Keratinocyte (primary cell): Measurements from ENCODE around the gene METTL22. TPM values are rescaled to one million over a fixed set of nuclear protein-coding genes. Genes with fewer than 3 reads are reported as not detected.

ENCODE experiments used
- DNase-seq: peaks from one replicate; pipeline ENCODE4 v3.0.0-alpha.2; 2011; ENCODE audit warnings: low read depth, missing footprints, low spot score
- FAIRE-seq: peaks from 2 replicates; lab custom pipeline; 2011; peaks lifted over from hg19 to GRCh38; lab: Jason Lieb, UNC
- H2AFZ ChIP-seq: 2 replicates; pipeline ENCODE4 v1.6.0; 2012; ENCODE audit warnings: low read length, control low read depth, inconsistent platforms; ENCODE audit not compliant: control insufficient read depth
- H3K27ac ChIP-seq: 2 replicates; pipeline ENCODE4 v1.5.1; 2011; ENCODE audit warnings: low read length; ENCODE audit not compliant: control insufficient read depth, insufficient read depth
- H3K27me3 ChIP-seq: 3 replicates; pipeline ENCODE4 v1.6.0; 2011; ENCODE audit warnings: low read length; ENCODE audit not compliant: control insufficient read depth, insufficient read depth; ENCODE audit errors: extremely low read depth
- H3K36me3 ChIP-seq, 2 experiments: 2 replicates in 1 of 2; 3 replicates in 1 of 2; pipeline ENCODE4 v1.5.1; 2011; ENCODE audit warnings: low read length in 2 of 2, mild to moderate bottlenecking in 1 of 2; ENCODE audit not compliant: control insufficient read depth in 2 of 2, insufficient read depth in 2 of 2; ENCODE audit errors: extremely low read depth in 1 of 2
- H3K4me1 ChIP-seq: 3 replicates; pipeline ENCODE4 v1.5.1; 2011; ENCODE audit warnings: low read length; ENCODE audit not compliant: control insufficient read depth, insufficient read depth; ENCODE audit errors: extremely low read depth
- H3K4me2 ChIP-seq: 3 replicates; pipeline ENCODE4 v1.6.0; 2011; ENCODE audit warnings: low read depth, low read length; ENCODE audit not compliant: control insufficient read depth, insufficient read depth; ENCODE audit errors: extremely low read depth
- H3K4me3 ChIP-seq, 3 experiments: fragments of 200-600 bp in 1 of 3; sonication (generic) in 1 of 3; 2 replicates in 2 of 3; 3 replicates in 1 of 3; pipeline ENCODE4 v1.5.1; 2011 to 2016; ENCODE audit warnings: low read length in 3 of 3, mild to moderate bottlenecking in 3 of 3, control low read depth in 2 of 3, inconsistent platforms in 1 of 3, low read depth in 1 of 3, mixed read lengths in 1 of 3, mixed run types in 1 of 3, moderate library complexity in 1 of 3; ENCODE audit not compliant: control insufficient read depth in 2 of 3, insufficient read depth in 2 of 3; ENCODE audit errors: extremely low read depth in 1 of 3
- H3K79me2 ChIP-seq: 2 replicates; pipeline ENCODE4 v1.6.0; 2012; ENCODE audit warnings: low read length; ENCODE audit not compliant: control insufficient read depth, insufficient read depth
- H3K9ac ChIP-seq: 3 replicates; pipeline ENCODE4 v1.6.0; 2011; ENCODE audit warnings: low read length; ENCODE audit not compliant: control insufficient read depth, insufficient read depth; ENCODE audit errors: extremely low read depth
- H3K9me1 ChIP-seq: 3 replicates; pipeline ENCODE4 v1.6.0; 2011; ENCODE audit warnings: low read length; ENCODE audit not compliant: control insufficient read depth, insufficient read depth; ENCODE audit errors: extremely low read depth
- H3K9me3 ChIP-seq: 2 replicates; pipeline ENCODE4 v1.5.1; 2012; ENCODE audit warnings: low read depth, low read length; ENCODE audit not compliant: control insufficient read depth
- H4K20me1 ChIP-seq: 3 replicates; pipeline ENCODE4 v1.6.0; 2011; ENCODE audit warnings: low read length; ENCODE audit not compliant: control insufficient read depth, insufficient read depth; ENCODE audit errors: extremely low read depth
- EZH2 ChIP-seq: IDR thresholded peaks from one replicate; pipeline ENCODE4 v1.6.1; 2012; ENCODE audit warnings: inconsistent platforms, mild to moderate bottlenecking, low read length, moderate library complexity
- dilution Hi-C: fragments of 300-500 bp; cut with MboI; formaldehyde crosslinking; loops from one replicate; pipeline ENCODE4 v1.7.0; 2020; ENCODE audit warnings: low sequenced_read_pairs; ENCODE audit not compliant: extremely low pct_ligation_motif_present
- polyA plus RNA-seq, 5 experiments: library from polyadenylated mRNA; depleted of rRNA in 3 of 5; stranded (reverse) in 3 of 5; stranded (forward) in 1 of 5; unstranded in 1 of 5; fragments of >200 nt; gene quantifications; 1 replicate in 1 of 5; 2 replicates in 3 of 5; 3 replicates in 1 of 5; pipeline versions ENCODE4 v1.2.1 to v1.2.3, GENCODE V29; 2011 to 2012; ENCODE audit warnings: missing spikeins in 2 of 5, low read depth in 1 of 5, low replicate concordance in 1 of 5
- TF ChIP-seq, protein P1 (sequence below), 3 experiments: IDR thresholded peaks in 1 of 3; conservative IDR thresholded peaks in 1 of 3; optimal IDR thresholded peaks in 1 of 3; 2 replicates in 2 of 3; 3 replicates in 1 of 3; pipeline versions ENCODE3 to v1.5.1; 2011; ENCODE audit warnings: low read length in 3 of 3, mild to moderate bottlenecking in 3 of 3, moderate library complexity in 2 of 3, control low read depth in 1 of 3, inconsistent platforms in 1 of 3; ENCODE audit not compliant: insufficient read depth in 2 of 3; ENCODE audit errors: extremely low read depth in 1 of 3

Gene METTL22
- polyA plus RNA-seq, 1 donor (not counting 4 experiments of a cell fraction or from before 2014, with no cell fraction given), result 31.1 TPM

DNA sequence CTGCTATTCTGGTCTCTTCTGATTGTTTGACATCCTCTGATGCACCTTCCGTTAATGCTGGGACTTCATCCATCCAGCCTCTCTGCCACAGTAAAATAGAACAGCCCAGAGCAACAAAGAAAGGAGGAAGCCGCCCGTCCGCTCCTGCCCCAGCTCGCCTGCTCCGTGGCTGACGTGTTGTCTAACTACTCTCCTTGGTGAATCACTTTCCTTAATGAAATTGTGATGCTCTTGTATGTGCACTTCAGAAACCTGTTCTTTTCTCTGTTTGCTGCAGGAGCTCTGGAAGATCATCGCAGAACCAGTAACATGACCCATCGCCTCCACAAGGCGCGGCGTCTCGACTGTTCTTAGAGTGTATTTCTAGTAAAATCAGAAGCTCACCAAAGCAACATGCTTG, 24.3 kb downstream of the METTL22 start:
- no peaks in the 10 kb centered on the region for H3K9me3 ChIP-seq
- TF ChIP-seq EZH2, result no peak
- TF ChIP-seq, protein P1, sequence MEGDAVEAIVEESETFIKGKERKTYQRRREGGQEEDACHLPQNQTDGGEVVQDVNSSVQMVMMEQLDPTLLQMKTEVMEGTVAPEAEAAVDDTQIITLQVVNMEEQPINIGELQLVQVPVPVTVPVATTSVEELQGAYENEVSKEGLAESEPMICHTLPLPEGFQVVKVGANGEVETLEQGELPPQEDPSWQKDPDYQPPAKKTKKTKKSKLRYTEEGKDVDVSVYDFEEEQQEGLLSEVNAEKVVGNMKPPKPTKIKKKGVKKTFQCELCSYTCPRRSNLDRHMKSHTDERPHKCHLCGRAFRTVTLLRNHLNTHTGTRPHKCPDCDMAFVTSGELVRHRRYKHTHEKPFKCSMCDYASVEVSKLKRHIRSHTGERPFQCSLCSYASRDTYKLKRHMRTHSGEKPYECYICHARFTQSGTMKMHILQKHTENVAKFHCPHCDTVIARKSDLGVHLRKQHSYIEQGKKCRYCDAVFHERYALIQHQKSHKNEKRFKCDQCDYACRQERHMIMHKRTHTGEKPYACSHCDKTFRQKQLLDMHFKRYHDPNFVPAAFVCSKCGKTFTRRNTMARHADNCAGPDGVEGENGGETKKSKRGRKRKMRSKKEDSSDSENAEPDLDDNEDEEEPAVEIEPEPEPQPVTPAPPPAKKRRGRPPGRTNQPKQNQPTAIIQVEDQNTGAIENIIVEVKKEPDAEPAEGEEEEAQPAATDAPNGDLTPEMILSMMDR (optimal IDR thresholded peaks at IDR 0.05 in 1 of 3, IDR thresholded peaks at IDR 0.05 in 1 of 3, conservative IDR thresholded peaks at IDR 0.05 in 1 of 3; ENCODE audit: extremely low read depth in 1 of 3, insufficient read depth in 2 of 3, low read length in 3 of 3), result no peak
- peak overlapping the region; percentile 17 for H3K4me2 ChIP-seq
- DNase-seq (peak; percentile 50), FAIRE-seq (peak; percentile 94)
- H3K79me2 ChIP-seq, result no peaks in the 10 kb centered on the region
- H3K36me3 ChIP-seq, result peaks cover 35 to 42% of the 10 kb centered on the region in 2 experiments
- H4K20me1 ChIP-seq, result no peaks in the 10 kb centered on the region
- peak overlapping the region; percentile 29 for H3K27ac ChIP-seq
- no peak overlapping the region for H2AFZ ChIP-seq
- H3K9ac ChIP-seq, result no peak overlapping the region
- dilution Hi-C loops, result no loop called here
- H3K4me3 ChIP-seq, result no peak overlapping the region
- H3K4me1 ChIP-seq, result peaks cover 14% of the 10 kb centered on the region
- H3K9me1 ChIP-seq, result no peaks in the 10 kb centered on the region
- H3K27me3 ChIP-seq, result no peaks in the 10 kb centered on the region

DNA sequence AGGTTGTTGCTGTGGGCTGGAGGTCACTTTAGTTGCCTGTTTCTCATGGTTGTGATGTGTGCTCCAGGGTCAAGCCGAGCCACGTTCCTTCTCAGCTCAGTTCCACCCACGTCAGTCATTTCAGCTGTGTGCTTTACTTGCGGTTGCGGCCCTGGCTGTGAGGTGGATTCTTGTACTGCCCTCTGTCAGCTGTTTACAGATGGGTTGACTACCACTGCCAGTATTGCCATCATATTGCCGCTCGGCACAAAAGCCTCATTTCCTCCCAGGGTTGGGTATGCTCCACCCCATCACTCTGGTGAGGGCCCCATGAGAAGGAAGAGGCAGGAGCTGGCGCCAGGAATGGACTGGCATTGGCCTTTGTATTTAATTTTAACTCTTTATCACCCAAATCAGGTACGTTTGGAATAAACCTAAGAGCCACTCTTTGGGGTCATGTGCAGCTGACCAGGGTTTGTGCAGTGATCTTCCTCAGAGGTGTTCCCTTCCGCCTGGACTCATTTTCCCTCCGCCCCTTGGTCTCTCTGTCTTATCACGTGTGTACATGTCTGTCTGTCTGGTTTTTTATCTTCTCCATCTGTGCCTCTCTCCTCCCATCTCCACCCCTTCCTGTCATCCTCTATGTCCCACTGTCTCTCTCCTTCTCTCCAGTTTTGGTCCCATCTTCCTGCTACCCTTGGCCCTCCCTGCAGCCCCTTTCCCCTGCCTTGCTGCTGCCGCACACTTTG, 25.0 kb downstream of the METTL22 start:
- H3K4me1 ChIP-seq, result peaks cover 14% of the 10 kb centered on the region
- H3K9ac ChIP-seq, result no peak overlapping the region
- H3K36me3 ChIP-seq, result peaks cover 35 to 37% of the 10 kb centered on the region in 2 experiments
- no peaks in the 10 kb centered on the region for H3K79me2 ChIP-seq
- FAIRE-seq (no peak), DNase-seq (no peak)
- H3K27ac ChIP-seq, result peak overlapping the region; percentile 29
- no peak for TF ChIP-seq EZH2
- TF ChIP-seq, protein P1 (optimal IDR thresholded peaks at IDR 0.05 in 1 of 3, IDR thresholded peaks at IDR 0.05 in 1 of 3, conservative IDR thresholded peaks at IDR 0.05 in 1 of 3; ENCODE audit: extremely low read depth in 1 of 3, insufficient read depth in 2 of 3, low read length in 3 of 3), result no peak
- no peaks in the 10 kb centered on the region for H4K20me1 ChIP-seq
- dilution Hi-C loops, result no loop called here
- no peaks in the 10 kb centered on the region for H3K27me3 ChIP-seq
- no peaks in the 10 kb centered on the region for H3K9me1 ChIP-seq
- no peak overlapping the region for H3K4me3 ChIP-seq
- no peaks in the 10 kb centered on the region for H3K9me3 ChIP-seq
- no peak overlapping the region for H2AFZ ChIP-seq
- H3K4me2 ChIP-seq, result no peak overlapping the region
